ENCODE results near the gene ENO1.
"Not testable (repeated sequence)": the region's sequence is repeated elsewhere in the genome, so short reads cannot be mapped to it uniquely, and the experiment has no call there.

The ENO1 gene

GRCh38 chr1:8878448-8878697 is at the start of gene ENO1:
TSS of gene ENO1 (minus strand) at chr1:8878686. CDS start at chr1:8874908, 3,778 bp downstream.
- no peak for DNase-seq

GRCh38 chr1:8926707-8927694 is 48.5 kb upstream of the ENO1 start:
- DNase-seq = no peak

- no peak for DNase-seq
These were observed 47.5 kb upstream of the ENO1 start for GRCh38 chr1:8925960-8926359.

GRCh38 chr1:8925406-8925805 is 46.9 kb upstream of the ENO1 start:
- DNase-seq = no peak

GRCh38 chr1:8922962-8923361 is 44.5 kb upstream of the ENO1 start:
- no peak for DNase-seq

GRCh38 chr1:8917536-8917935 is 39.0 kb upstream of the ENO1 start:
- DNase-seq = not testable (repeated sequence)

- no peak for DNase-seq
These were observed 37.0 kb upstream of the ENO1 start for GRCh38 chr1:8915446-8915845.

- DNase-seq = no peak
These were observed 36.0 kb upstream of the ENO1 start for GRCh38 chr1:8914466-8914865.

GRCh38 chr1:8913457-8913856 is 35.0 kb upstream of the ENO1 start:
- no peak for DNase-seq

GRCh38 chr1:8911416-8912309 is 33.2 kb upstream of the ENO1 start:
- no peak for DNase-seq

- DNase-seq = no peak
These were observed 32.4 kb upstream of the ENO1 start for GRCh38 chr1:8910914-8911313.

- DNase-seq = no peak
These were observed 31.8 kb upstream of the ENO1 start for GRCh38 chr1:8910331-8910730.

GRCh38 chr1:8908388-8909151 is 30.1 kb upstream of the ENO1 start:
- no peak for DNase-seq

- no peak for DNase-seq
These were observed 27.2 kb upstream of the ENO1 start for GRCh38 chr1:8905582-8906191.

- no peak for DNase-seq
These were observed 25.6 kb upstream of the ENO1 start for GRCh38 chr1:8903908-8904650.

- no peak for DNase-seq
These were observed 24.9 kb upstream of the ENO1 start for GRCh38 chr1:8903410-8903809.

- no peak for DNase-seq
These were observed 24.3 kb upstream of the ENO1 start for GRCh38 chr1:8902765-8903164.

GRCh38 chr1:8900684-8901083 is 22.2 kb upstream of the ENO1 start:
- not testable (repeated sequence) for DNase-seq

GRCh38 chr1:8899046-8899445 is 20.6 kb upstream of the ENO1 start:
- DNase-seq = no peak

- DNase-seq = not testable (repeated sequence)
These were observed 19.9 kb upstream of the ENO1 start for GRCh38 chr1:8898418-8898817.

- not testable (repeated sequence) for DNase-seq
These were observed 19.0 kb upstream of the ENO1 start for GRCh38 chr1:8897505-8897904.

- not testable (repeated sequence) for DNase-seq
These were observed 18.3 kb upstream of the ENO1 start for GRCh38 chr1:8896775-8897174.
